Measurements from ENCODE around the gene OR51A4.

OR51A4 gene

DNA sequence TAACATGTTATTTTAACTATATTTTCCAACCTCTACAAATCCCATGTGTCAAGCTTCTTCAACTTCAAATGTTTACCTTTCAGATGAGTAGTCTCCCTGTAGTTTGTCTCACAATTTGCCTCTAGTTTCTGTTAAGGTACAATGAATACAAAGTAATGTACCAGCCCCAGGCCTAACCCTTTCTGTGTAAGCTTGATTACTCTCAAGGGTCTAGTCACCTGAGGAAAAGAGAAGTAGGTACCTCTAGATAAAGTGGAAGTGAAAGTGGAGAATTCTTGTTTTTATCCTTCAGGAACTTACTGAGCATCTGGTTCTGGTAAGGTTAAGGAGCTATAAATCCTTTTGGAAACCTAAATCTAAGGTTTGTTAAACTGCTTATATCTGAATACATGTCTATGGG, 43.9 kb downstream of the OR51A4 start, which contains the start of gene OR51A7:
Gene OR51A7, plus strand, starts transcription at position 300 of the 400 bp plus-strand sequence. CDS start 3,587 bp downstream, outside the sequence.
- no peak within 1 kb of the TSS for H3K4me3 ChIP-seq (ENCODE audit: low read depth in 1 of 2, low read length in 2 of 2)
- H3K4me1 ChIP-seq (ENCODE audit: insufficient read depth, low read length), result no peaks in the 10 kb centered on the region
- no peaks in the 10 kb centered on the region for H3K36me3 ChIP-seq (ENCODE audit: insufficient read depth, low read length)
- ATAC-seq (ENCODE audit: insufficient read depth, low read depth) (no peak), DNase-seq (no peak)
- TF ChIP-seq EZH2 (IDR thresholded peaks at IDR 0.05; ENCODE audit: borderline replicate concordance, low read depth, low read length, severe bottlenecking), result no peak
- no peak for TF ChIP-seq CTCF (IDR thresholded peaks at IDR 0.05; ENCODE audit: borderline replicate concordance, extremely low read depth, low read length, poor library complexity, severe bottlenecking)
- H2AFZ ChIP-seq (ENCODE audit: low read depth, low read length), result no peak within 1 kb of the TSS
- no peaks in the 10 kb centered on the region for H3K9me3 ChIP-seq (ENCODE audit: insufficient read depth, low read length, severe bottlenecking)
- H4K20me1 ChIP-seq (ENCODE audit: insufficient read depth, low read length), result no peaks in the 10 kb centered on the region
- H3K9ac ChIP-seq (ENCODE audit: low read depth, low read length), result no peak within 1 kb of the TSS
- no peaks in the 10 kb centered on the region for H3K27me3 ChIP-seq (ENCODE audit: insufficient read depth, low read length, poor library complexity)
- H3K27ac ChIP-seq (ENCODE audit: low read length), result no peak within 1 kb of the TSS
- no peak within 1 kb of the TSS for H3K4me2 ChIP-seq (ENCODE audit: insufficient read depth, low read length)
- no peaks in the 10 kb centered on the region for H3K79me2 ChIP-seq (ENCODE audit: insufficient read depth, low read length)
